ENCODE results near the gene ZFAND2A.
"Not testable (repeated sequence)": the region's sequence is repeated elsewhere in the genome, so short reads cannot be mapped to it uniquely, and the experiment has no call there.

ZFAND2A gene

GRCh38 chr7:1150400-1151002 lies 9.5 kb downstream of the ZFAND2A start:
- no peak for DNase-seq

- no peak for DNase-seq
Measured at GRCh38 chr7:1149351-1149794, 10.6 kb downstream of the ZFAND2A start.

- not testable (repeated sequence) for DNase-seq
Measured at GRCh38 chr7:1147873-1148272, 12.1 kb downstream of the ZFAND2A start.

- DNase-seq, result peak; percentile 23
Measured at GRCh38 chr7:1144269-1144771, 15.7 kb downstream of the ZFAND2A start.

- DNase-seq, result not testable (repeated sequence)
Measured at GRCh38 chr7:1143031-1143430, 17.0 kb downstream of the ZFAND2A start.

GRCh38 chr7:1142051-1142635 lies 17.9 kb downstream of the ZFAND2A start:
- no peak for DNase-seq

GRCh38 chr7:1141651-1142050 lies 18.3 kb downstream of the ZFAND2A start:
- DNase-seq, result no peak

GRCh38 chr7:1140476-1141104 lies 19.4 kb downstream of the ZFAND2A start:
- DNase-seq, result no peak

GRCh38 chr7:1137517-1138167 lies 22.4 kb downstream of the ZFAND2A start:
- DNase-seq, result no peak

GRCh38 chr7:1136841-1137516 lies 23.0 kb downstream of the ZFAND2A start:
- DNase-seq, result peak; percentile 48

GRCh38 chr7:1134951-1135350 lies 25.0 kb downstream of the ZFAND2A start:
- DNase-seq, result no peak

- no peak for DNase-seq
Measured at GRCh38 chr7:1131471-1132265, 28.3 kb downstream of the ZFAND2A start.

GRCh38 chr7:1130021-1130990 lies 29.7 kb downstream of the ZFAND2A start:
- no peak for DNase-seq

GRCh38 chr7:1129431-1129830 lies 30.6 kb downstream of the ZFAND2A start:
- no peak for DNase-seq

GRCh38 chr7:1127001-1127400 lies 33.0 kb downstream of the ZFAND2A start:
- DNase-seq, result no peak

GRCh38 chr7:1125603-1125969 lies 34.4 kb downstream of the ZFAND2A start:
- no peak for DNase-seq

- no peak for DNase-seq
Measured at GRCh38 chr7:1124816-1125602, 35.0 kb downstream of the ZFAND2A start.

- no peak for DNase-seq
Measured at GRCh38 chr7:1124164-1124563, 35.8 kb downstream of the ZFAND2A start.

- peak; percentile 82 for DNase-seq
Measured at GRCh38 chr7:1123715-1124114, 36.3 kb downstream of the ZFAND2A start.

- no peak for DNase-seq
Measured at GRCh38 chr7:1122832-1123501, 37.0 kb downstream of the ZFAND2A start.
